ENCODE measurements around the gene CACNA1B.

- TF ChIP-seq CTCF (IDR thresholded peaks at IDR 0.05) (no peak), POLR2A (IDR thresholded peaks at IDR 0.05) (no peak)
Observed at GRCh38 chr9:137972355-137972987, 94.9 kb downstream of the CACNA1B start.
